Cardiac muscle cell (in vitro differentiated cells and primary cell): ENCODE results near the gene SLX4. TPM values are rescaled to one million over a fixed set of nuclear protein-coding genes. Genes with fewer than 3 reads are reported as not detected.

Experiments used
- DNase-seq, 2 donors: peaks; one replicate each; pipeline versions ENCODE4 v3.0.0 to v3.0.0-alpha.2; 2010 to 2017; ENCODE audit warnings: low read depth in 1 of 2, low spot score in 1 of 2
- H3K27ac ChIP-seq: fragments of 200-600 bp; sonication (generic); 2 replicates; pipeline ENCODE4 v1.5.1; 2016
- H3K27me3 ChIP-seq: fragments of 200-600 bp; sonication (generic); 2 replicates; pipeline ENCODE4 v1.6.0; 2016; ENCODE audit warnings: control low read depth
- H3K36me3 ChIP-seq: fragments of 200-600 bp; sonication (generic); 2 replicates; pipeline ENCODE4 v1.5.1; 2016; ENCODE audit warnings: control low read depth
- H3K4me1 ChIP-seq: fragments of 200-600 bp; sonication (generic); 2 replicates; pipeline ENCODE4 v1.8.1; 2017; ENCODE audit warnings: low read depth, mild to moderate bottlenecking, mixed run types
- H3K4me3 ChIP-seq: fragments of 200-600 bp; sonication (generic); 2 replicates; pipeline ENCODE4 v1.5.1; 2016; ENCODE audit warnings: mild to moderate bottlenecking
- H3K9me3 ChIP-seq: fragments of 200-600 bp; sonication (generic); 2 replicates; pipeline ENCODE4 v1.5.1; 2017; ENCODE audit warnings: low read depth, mild to moderate bottlenecking, control low read depth
- CTCF ChIP-seq: IDR thresholded peaks from 2 replicates; pipeline ENCODE4 v1.5.1; 2012; ENCODE audit warnings: low read depth, mild to moderate bottlenecking, low read length
- polyA plus RNA-seq: library from polyadenylated mRNA; unstranded; fragments of >200 nt; fragmentation: Nextera tagmentation; extraction: Ambion mirVana; gene quantifications from 2 replicates; pipeline ENCODE4 v1.2.1, GENCODE V29; 2016
- total RNA-seq: library from RNA; depleted of rRNA; stranded (reverse); fragments of >200 nt; gene quantifications from 2 replicates; pipeline ENCODE4 v1.2.3, GENCODE V29; 2016

The SLX4 gene
- total and polyA plus RNA-seq, 2 experiments from 2014 or later, result 3.6 to 7.2 TPM

- Histone ChIP-seq H3K27ac (peak overlapping the region; percentile 68), H3K4me3 (no peak overlapping the region)
- no peak for DNase-seq
Observed at GRCh38 chr16:3655030-3655395, 43.6 kb upstream of the SLX4 start.

GRCh38 chr16:3654249-3654991, 43.0 kb upstream of the SLX4 start, which contains the start of gene DNASE1:
TSS of gene DNASE1 (plus strand) at chr16:3654691. CDS start at chr16:3655374, 683 bp downstream.
- peaks cover 16% of the 10 kb centered on the region for H3K36me3 ChIP-seq
- H3K4me3 ChIP-seq, result no peak within 1 kb of the TSS
- no peaks in the 10 kb centered on the region for H3K9me3 ChIP-seq
- DNase-seq, result peak; percentile 64 to 81
- no peaks in the 10 kb centered on the region for H3K27me3 ChIP-seq
- peak; percentile 69 for TF ChIP-seq CTCF
- peak within 1 kb of the TSS; percentile 68 for H3K27ac ChIP-seq
- H3K4me1 ChIP-seq, result peaks cover 5% of the 10 kb centered on the region

More at GRCh38 chr16:3655030-3655395, 43.6 kb upstream of the SLX4 start:
- no peak for TF ChIP-seq CTCF
- no peaks in the 10 kb centered on the region for H3K27me3 ChIP-seq
- H3K4me1 ChIP-seq, result peaks cover 5% of the 10 kb centered on the region
- no peaks in the 10 kb centered on the region for H3K9me3 ChIP-seq
- peaks cover 20% of the 10 kb centered on the region for H3K36me3 ChIP-seq

- H3K27ac ChIP-seq, result peak overlapping the region; percentile 59
- H3K4me3 ChIP-seq, result no peak overlapping the region
- DNase-seq, result no peak
- peaks cover 5% of the 10 kb centered on the region for H3K4me1 ChIP-seq
- no peaks in the 10 kb centered on the region for H3K9me3 ChIP-seq
- no peaks in the 10 kb centered on the region for H3K27me3 ChIP-seq
- H3K36me3 ChIP-seq, result peaks cover 8% of the 10 kb centered on the region
- TF ChIP-seq CTCF, result no peak
Observed at GRCh38 chr16:3652373-3653195, 41.2 kb upstream of the SLX4 start.

- Histone ChIP-seq H3K4me3 (no peak overlapping the region), H3K27me3 (no peaks in the 10 kb centered on the region), H3K36me3 (peaks cover under 1% of the 10 kb centered on the region), H3K9me3 (no peaks in the 10 kb centered on the region), H3K4me1 (peaks cover 5% of the 10 kb centered on the region), H3K27ac (peak overlapping the region; percentile 59)
- no peak for TF ChIP-seq CTCF
- DNase-seq, result no peak
Observed at GRCh38 chr16:3651461-3652372, 40.3 kb upstream of the SLX4 start.

GRCh38 chr16:3650631-3651265, 39.3 kb upstream of the SLX4 start:
- no peaks in the 10 kb centered on the region for H3K27me3 ChIP-seq
- H3K36me3 ChIP-seq, result no peaks in the 10 kb centered on the region
- peak overlapping the region; percentile 59 for H3K27ac ChIP-seq
- H3K4me3 ChIP-seq, result no peak overlapping the region
- H3K9me3 ChIP-seq, result no peaks in the 10 kb centered on the region
- H3K4me1 ChIP-seq, result peaks cover 5% of the 10 kb centered on the region
- DNase-seq, result no peak
- TF ChIP-seq CTCF, result no peak
